ES-I3 (cell line): ENCODE results near the gene GPR61.

Experiments used
- H3K36me3 ChIP-seq: 2 replicates; pipeline ENCODE4 v1.6.1; 2013; ENCODE audit warnings: mild to moderate bottlenecking, low read length, control low read depth, moderate library complexity; ENCODE audit not compliant: insufficient read depth
- H3K4me1 ChIP-seq: 2 replicates; pipeline ENCODE4 v1.6.1; 2013; ENCODE audit warnings: mild to moderate bottlenecking, control low read depth, low read length; ENCODE audit not compliant: insufficient read depth
- H3K9ac ChIP-seq: 2 replicates; pipeline ENCODE4 v1.6.1; 2013; ENCODE audit warnings: low read depth, mild to moderate bottlenecking, low read length, moderate library complexity
- H3K9me3 ChIP-seq: 2 replicates; pipeline ENCODE4 v1.6.1; 2013; ENCODE audit warnings: mild to moderate bottlenecking, low read length, moderate library complexity; ENCODE audit not compliant: control insufficient read depth, insufficient read depth

GPR61 gene

DNA sequence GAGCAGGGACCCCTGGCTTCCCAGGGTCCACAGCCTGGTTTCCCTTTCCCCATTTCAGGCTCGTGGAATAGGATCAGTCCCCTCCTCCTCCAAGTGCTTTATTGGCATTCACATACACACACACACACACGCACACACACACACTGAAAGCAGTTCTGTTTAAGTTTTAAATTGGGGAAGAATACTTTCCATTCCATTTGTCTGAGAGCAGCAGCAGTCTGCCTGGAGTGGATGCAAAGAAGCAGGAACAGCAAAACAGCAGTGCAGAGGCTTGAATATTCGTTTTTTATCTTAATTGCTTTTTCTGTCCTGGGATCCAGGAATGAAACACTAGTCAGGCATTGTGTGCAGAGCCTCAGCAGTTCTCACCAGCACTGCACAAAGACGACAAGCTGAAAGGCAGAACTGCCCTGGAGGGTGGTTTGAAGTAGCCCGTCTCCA is 38.7 kb upstream of the GPR61 start:
- Histone ChIP-seq H3K9me3 (no peaks in the 10 kb centered on the region), H3K36me3 (no peaks in the 10 kb centered on the region), H3K9ac (no peak overlapping the region), H3K4me1 (peaks cover 15% of the 10 kb centered on the region)

DNA sequence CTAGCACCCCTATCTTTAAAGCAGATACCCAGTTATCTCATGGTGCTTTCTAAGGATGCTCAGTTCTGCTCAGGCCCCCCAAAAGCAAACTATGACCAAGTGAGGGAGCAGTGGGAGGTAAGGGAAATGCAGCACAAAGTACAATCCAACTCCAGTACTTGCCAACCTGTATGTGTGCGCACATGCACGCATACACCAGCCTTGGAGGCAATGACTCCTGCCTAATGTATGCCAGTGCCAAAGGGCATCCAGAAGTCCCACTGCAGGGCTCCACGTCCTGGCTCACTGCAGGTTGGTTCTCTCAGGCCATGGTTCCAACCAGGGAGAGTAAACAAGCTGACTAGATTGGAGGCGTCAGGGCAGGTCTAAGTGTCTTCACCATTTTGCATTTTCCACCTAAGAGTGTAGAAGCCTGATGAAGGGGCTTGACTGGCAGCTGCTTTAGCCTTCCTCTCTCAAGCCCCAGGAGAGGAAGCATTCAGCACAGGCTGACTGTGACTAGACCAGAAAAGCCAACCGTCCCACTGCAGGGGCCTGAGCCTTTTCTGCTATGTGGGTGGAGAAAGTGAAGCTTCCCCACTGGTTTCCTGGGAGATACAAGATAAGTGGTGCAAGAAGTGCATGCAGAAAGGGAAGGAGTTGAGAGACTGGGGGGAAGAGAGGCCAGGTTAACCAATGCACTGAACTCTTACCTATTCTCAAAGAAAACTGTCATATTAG is 37.9 kb upstream of the GPR61 start:
- peaks cover 15% of the 10 kb centered on the region for H3K4me1 ChIP-seq
- H3K36me3 ChIP-seq, result no peaks in the 10 kb centered on the region
- H3K9me3 ChIP-seq, result no peaks in the 10 kb centered on the region
- no peak overlapping the region for H3K9ac ChIP-seq

DNA sequence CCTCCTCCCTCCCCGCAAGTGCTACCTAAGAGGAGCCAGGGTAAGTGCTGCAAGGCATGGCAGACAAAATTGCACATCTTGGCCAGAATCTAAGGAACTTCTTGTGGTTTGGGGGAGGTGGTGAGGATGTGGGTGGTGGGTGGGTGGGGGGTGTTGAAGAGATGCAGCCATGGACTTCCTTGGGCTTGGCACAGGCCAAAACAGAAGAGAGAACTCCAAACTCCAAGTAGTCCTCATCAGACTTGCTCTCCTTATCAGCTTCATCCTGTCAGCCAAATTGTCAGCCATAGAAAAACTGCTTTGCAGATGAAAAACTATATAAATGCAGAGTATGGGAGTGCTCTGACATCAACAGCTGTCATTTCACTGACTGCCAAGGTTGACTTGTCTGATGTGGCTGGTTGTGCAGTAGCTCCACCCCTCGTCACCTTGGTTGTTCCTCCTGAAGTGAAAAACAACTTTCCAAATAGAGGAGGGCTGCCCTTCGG is 37.3 kb upstream of the GPR61 start:
- no peaks in the 10 kb centered on the region for H3K36me3 ChIP-seq
- H3K9ac ChIP-seq, result no peak overlapping the region

DNA sequence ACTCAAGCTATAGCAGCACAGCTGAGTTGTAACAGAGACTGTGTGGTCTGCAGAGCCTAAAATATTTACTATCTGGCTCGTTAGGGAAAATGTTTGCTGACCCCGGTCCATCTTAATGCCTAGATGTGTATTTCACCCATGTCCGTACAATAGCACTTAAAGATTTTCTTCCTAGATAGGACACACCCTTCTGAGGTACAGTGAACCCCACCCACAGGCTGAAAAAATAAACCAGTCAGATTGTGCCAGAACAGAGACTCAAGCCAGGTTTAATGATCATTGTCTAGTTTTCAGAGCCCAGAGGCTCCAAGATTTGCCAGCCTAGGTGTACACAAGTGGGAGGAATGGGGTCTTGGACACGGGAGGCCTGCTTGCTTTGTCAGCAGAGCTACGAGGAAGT is 35.7 kb upstream of the GPR61 start:
- Histone ChIP-seq H3K36me3 (no peaks in the 10 kb centered on the region), H3K9me3 (no peaks in the 10 kb centered on the region), H3K9ac (no peak overlapping the region), H3K4me1 (peaks cover 2% of the 10 kb centered on the region; the same call in 1 of the 2 replicates)

More for the DNA sequence above, 37.3 kb upstream of the GPR61 start:
- peaks cover 14% of the 10 kb centered on the region for H3K4me1 ChIP-seq
- H3K9me3 ChIP-seq, result no peaks in the 10 kb centered on the region

DNA sequence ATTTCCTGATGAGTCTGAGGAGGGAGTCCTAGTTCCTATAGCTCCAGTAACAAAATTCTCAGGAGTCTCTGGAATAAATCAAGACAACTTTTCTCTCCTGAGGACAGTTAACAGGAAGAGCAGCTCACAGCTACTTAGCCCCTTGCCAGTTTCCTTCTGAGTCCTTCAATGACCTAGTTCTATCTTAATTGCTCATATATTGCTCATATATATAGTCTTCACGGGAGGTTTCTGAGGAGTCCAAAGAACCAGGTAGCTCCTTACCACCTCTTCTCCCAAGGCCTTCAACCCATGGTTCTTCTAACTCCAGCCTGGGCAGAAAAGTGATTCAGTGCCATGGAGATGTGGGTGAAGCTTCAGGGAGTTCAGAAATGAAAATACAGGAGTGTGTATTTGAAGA is 34.7 kb upstream of the GPR61 start:
- H3K4me1 ChIP-seq, result no peaks in the 10 kb centered on the region

DNA sequence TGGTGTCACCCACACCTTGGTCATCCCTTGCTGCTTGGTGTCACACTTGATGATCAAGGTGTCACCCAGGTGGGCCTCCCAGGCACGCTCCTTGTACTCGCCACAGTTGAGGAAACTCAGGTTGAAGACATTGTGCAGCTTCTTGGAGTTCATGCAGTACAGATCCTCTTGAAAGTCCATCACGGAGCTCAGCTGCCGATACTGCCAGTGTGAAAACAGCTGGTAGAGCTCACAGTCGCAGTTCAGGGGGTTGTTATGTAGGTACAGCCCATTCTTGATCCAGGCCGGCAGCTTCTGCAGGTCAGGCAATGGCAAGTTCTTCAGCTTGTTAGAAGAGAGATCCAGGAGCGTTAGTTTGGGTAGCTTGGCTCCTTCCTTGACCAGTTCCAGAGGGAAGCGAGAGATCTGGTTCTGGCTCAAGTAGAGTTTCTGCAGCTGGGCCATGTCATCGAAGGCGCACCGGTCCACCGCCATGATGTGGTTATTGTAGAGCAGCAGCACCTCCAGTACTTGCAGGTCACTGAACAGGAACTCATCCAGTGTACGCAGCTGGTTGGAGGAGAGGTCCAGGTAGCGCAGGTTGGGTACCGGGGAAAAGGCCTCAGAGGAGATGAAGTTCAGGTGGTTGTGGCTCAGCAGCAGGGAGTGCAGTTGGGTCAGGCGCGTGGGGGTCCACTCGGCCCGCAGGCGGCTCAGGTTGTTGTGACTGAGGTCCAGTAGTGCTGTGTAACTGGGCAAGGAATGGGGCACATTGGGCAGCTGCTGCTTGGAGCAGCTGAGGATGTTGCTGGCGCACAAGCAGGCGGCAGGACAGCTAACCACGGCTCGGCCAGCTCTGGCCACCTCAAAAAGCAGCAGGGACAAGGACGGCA is 31.4 kb upstream of the GPR61 start:
- H3K9me3 ChIP-seq, result no peaks in the 10 kb centered on the region
- H3K4me1 ChIP-seq, result no peaks in the 10 kb centered on the region
- no peak overlapping the region for H3K9ac ChIP-seq
- H3K36me3 ChIP-seq, result no peaks in the 10 kb centered on the region

More for the DNA sequence above, 34.7 kb upstream of the GPR61 start:
- H3K36me3 ChIP-seq, result no peaks in the 10 kb centered on the region
- no peaks in the 10 kb centered on the region for H3K9me3 ChIP-seq
- no peak overlapping the region for H3K9ac ChIP-seq

DNA sequence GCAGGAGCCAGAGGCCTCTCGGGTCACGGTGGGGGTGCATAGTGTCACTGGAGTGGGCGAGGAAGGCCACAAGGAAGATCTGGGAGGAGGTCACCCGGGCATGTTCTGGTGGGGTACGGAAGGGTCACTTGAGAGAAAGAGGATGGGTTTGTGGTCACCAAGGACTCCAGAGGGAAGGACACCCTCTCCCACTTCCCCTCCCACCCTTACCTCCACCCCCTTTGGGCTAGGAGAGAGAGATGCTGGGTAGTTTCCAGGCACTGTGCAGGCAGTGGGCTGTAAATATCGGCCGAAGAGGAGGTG is 30.8 kb upstream of the GPR61 start:
- H3K4me1 ChIP-seq, result no peaks in the 10 kb centered on the region
- H3K9me3 ChIP-seq, result no peaks in the 10 kb centered on the region
- no peaks in the 10 kb centered on the region for H3K36me3 ChIP-seq
- peak overlapping the region; percentile 89; the same call in 1 of the 2 replicates for H3K9ac ChIP-seq

DNA sequence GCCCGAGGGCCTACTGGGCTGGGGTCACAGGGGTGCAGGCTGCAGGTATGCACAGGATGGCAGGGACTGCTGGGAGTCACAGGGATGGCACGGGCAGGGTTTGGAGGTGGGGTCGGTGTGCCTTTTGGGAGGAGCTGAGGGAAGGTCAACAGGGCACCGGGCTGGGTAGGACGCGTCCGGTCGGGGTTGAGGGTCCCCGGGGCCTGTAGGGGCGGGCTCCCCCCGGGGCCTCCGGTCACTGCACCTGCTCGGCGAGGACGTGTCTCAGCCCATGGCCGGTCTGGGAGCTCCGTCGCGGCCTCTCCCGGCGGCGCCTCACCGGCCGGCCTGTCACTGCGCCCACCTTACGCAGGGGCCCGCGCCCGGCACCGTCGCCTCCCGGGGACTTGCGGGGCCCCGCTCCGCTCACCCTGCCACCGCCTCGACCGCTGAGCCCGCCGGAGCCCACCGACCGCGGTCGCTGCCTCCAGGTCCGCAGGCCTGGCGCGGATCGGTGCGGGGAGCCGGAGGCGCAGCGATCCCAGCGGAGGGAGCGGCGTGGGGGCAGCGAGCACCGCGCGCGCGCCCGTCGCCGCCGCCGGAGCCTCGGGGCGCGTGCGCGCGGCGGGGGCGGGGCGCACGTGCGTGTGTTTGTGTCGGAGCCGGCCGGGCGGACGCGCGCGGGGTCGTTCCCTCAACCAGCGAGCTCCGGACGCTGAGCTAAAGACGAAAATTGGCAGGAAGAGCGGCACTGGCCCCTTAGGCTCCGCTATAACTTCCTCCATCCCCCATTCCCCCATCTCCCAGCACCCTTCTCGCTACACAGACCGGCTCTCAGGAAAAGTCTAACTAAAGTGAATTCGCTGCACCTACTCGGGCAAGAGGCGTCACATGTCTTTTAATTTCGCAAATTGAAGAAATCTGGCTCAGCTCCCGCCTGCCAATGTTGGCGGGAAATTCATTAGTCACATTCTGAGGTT is 30.2 kb upstream of the GPR61 start, which contains the start of gene AMIGO1:
AMIGO1 (minus strand) TSS at position 552 of the 959 bp plus-strand sequence. CDS start 815 bp downstream, outside the sequence.
- H3K36me3 ChIP-seq, result no peaks in the 10 kb centered on the region
- H3K9me3 ChIP-seq, result no peaks in the 10 kb centered on the region
- H3K4me1 ChIP-seq, result no peaks in the 10 kb centered on the region
- peak within 1 kb of the TSS; percentile 89 for H3K9ac ChIP-seq

DNA sequence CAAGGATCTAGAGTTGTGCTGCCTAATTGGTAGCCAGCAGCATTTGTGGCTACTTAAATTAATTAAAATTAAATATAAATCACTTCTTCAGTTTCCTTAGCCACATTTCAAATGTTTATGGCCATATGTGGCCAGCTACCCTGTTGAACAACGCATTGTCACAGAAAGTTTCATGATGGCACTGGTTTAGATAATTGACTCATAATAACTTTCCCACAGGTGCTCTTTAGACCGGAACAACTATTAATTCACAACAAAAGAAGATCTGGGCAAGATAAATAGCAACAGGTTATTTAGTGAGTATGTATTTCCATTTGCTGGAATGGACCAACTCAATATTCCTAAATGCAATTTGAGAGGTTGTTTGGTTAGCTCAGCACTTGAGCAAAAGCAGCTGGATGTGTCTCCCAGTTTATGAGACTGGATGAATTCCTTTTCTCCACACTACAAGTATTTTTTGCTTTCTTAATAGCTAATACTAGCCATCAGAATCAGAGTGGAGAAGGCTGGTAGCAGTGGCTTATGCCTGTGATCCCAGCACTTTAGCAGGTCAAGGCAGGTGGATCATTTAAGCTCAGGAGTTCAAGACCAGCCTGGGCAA is 26.5 kb upstream of the GPR61 start:
- Histone ChIP-seq H3K9me3 (no peaks in the 10 kb centered on the region), H3K36me3 (no peaks in the 10 kb centered on the region), H3K4me1 (no peaks in the 10 kb centered on the region), H3K9ac (no peak overlapping the region)

DNA sequence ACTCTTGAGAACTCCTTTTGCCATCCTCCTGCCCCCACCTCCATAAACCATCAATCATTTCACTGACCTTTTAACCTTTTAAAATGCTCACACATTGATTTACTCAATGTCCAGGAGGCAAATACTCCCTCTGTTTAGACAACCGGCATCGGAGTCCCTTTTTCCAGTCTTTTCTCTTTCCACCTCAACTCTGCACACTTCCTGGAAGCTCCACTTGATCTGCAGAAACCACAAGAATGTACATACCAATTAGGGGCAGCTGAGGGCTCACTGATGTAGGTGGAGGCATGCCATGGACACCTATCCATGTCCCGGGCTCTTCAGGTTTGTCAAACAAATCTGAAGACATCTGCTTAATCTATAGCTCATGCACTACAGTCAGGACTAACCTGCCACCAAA is 24.8 kb upstream of the GPR61 start:
- Histone ChIP-seq H3K4me1 (no peaks in the 10 kb centered on the region), H3K36me3 (no peaks in the 10 kb centered on the region), H3K9ac (no peak overlapping the region), H3K9me3 (no peaks in the 10 kb centered on the region)

DNA sequence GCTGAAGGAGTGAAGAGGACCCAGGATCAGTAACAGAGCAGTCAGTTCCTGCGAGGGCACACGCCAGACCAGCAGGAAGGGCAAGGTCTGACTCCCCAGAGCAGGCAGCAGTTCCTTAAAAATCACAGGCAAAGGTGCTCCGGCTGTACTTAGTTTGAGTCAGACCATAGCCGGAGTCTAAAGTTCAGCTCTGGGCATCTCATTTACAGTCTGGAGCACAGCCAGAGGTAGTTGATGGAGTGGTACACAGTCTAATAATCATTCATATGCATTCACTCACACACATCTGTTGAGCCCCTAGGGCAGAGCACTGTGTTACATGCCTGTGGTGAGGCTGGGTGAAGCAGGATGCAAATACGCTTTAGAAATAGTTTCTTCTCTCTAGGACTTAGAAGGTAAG is 22.8 kb upstream of the GPR61 start:
- Histone ChIP-seq H3K9ac (no peak overlapping the region), H3K9me3 (no peaks in the 10 kb centered on the region), H3K36me3 (no peaks in the 10 kb centered on the region), H3K4me1 (no peaks in the 10 kb centered on the region; the same call in 1 of the 2 replicates)

DNA sequence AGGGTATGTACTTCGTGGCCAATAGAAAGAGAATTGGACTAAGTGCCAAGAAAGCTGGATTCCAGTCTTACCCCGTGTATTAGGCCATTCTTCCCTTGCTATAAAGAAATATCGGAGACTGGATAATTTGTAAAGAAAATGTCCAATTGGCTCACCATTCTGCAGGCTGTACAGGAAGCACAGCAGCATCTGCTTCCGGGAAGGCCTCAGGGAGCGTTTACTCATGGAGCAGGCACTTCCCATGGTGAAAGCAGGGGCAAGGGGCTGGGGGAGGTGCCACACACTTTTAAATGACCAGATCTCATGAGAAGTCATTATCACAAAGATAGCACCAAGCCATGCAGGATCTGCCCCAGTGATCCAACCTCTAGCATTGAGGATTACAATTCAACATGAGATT is 22.3 kb upstream of the GPR61 start:
- Histone ChIP-seq H3K9ac (no peak overlapping the region), H3K4me1 (no peaks in the 10 kb centered on the region; the same call in 1 of the 2 replicates), H3K36me3 (no peaks in the 10 kb centered on the region), H3K9me3 (no peaks in the 10 kb centered on the region)

DNA sequence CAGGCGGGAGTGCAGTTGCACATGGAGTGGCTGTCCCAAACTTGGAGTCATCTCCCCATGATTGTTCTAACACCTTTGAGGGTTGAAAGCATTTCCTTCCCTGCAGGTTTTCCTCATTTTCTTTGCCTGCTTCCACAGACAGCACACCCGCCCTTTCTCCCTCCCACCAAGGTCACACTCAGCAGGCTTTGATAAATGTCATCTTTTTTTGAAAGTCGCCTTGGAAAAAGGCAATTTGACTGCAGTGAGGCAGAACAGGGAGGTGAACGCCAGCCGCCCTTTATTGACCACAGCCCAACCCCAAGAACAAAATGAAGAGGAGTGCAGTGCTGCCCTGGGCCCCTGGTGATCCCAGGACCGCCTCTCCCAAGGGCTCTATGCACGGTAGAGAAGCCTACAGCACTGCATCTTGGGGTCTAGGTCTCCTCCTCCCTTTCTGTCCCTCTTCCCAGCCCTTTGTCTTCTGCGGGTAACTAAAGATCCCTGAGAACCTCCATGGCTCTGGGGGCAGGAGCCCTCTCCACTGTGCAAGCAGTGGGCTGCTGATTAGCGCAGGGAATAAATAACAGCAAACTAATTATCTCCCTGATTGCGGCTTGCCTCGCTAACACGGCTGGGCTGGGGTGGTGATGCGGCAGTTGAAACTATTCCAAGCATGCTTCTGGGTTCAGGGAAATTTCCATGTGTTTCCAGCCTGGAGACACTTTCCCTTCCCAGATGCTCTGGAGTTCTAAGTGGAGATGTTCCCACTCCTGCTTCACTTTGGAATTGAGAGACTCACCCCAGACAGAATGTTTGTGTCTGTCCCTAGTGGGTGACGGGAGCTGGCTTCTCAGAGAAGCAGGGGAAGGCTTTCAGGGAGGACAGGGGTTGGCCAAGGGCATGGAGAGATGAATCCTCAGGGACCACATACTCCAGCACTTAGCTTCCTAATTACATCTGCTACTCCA is 18.4 kb upstream of the GPR61 start:
- Histone ChIP-seq H3K9ac (no peak overlapping the region), H3K36me3 (no peaks in the 10 kb centered on the region), H3K4me1 (no peaks in the 10 kb centered on the region; the same call in 1 of the 2 replicates), H3K9me3 (0 out of 2 replicates have a peak, but pooled peaks cover 4% of the 10 kb centered on the region)
